B cell (primary cell): Measurements from ENCODE around the gene FTCD. TPM values are rescaled to one million over a fixed set of nuclear protein-coding genes. Genes with fewer than 3 reads are reported as not detected.

Source experiments
- ATAC-seq: fragments of 200-7000 bp; cut with Tn5 transposase; one replicate; pipeline ENCODE4 v1.10.0; 2021; ENCODE audit warnings: low read depth, mild to moderate bottlenecking, moderate number of reproducible peaks, moderate library complexity
- CTCF ChIA-PET: fragments of 350-600 bp; sonication (Branson Sonifier 250); formaldehyde crosslinking; loops from one replicate; lab custom pipeline; 2021; ENCODE audit warnings: antibody characterized with exemption, inconsistent platforms; lab: Charles Lee
- POLR2A ChIA-PET: fragments of 350-600 bp; sonication (Branson Sonifier 250); formaldehyde crosslinking; loops from one replicate; lab custom pipeline; 2021; ENCODE audit warnings: antibody characterized with exemption; lab: Charles Lee
- DNase-seq: peaks from one replicate; pipeline ENCODE4 v3.0.0; 2013
- H2AFZ ChIP-seq: 2 replicates; pipeline ENCODE4 v1.6.1; 2012; ENCODE audit warnings: mild to moderate bottlenecking, low read depth, low read length; ENCODE audit not compliant: insufficient read depth, poor library complexity, severe bottlenecking
- H3K27ac ChIP-seq, 2 donors: 1 replicate in 1 of 2; 2 replicates in 1 of 2; pipeline ENCODE4 v1.5.1; 2012 to 2013; ENCODE audit warnings: low read length in 2 of 2, mild to moderate bottlenecking in 2 of 2, moderate library complexity in 1 of 2
- H3K27me3 ChIP-seq, 4 experiments: fragments of 200-600 bp in 1 of 4; sonication (generic) in 1 of 4; replicated peaks in 1 of 4; 1 replicate in 2 of 4; 2 replicates in 2 of 4; pipeline versions ENCODE4 v1.6.1 to v1.7.0; 2013 to 2016; ENCODE audit warnings: low read length in 3 of 4, mild to moderate bottlenecking in 2 of 4, mixed read lengths in 1 of 4, moderate library complexity in 1 of 4; ENCODE audit not compliant: insufficient read depth in 4 of 4, control insufficient read depth in 3 of 4; ENCODE audit errors: control extremely low read depth in 1 of 4
- H3K36me3 ChIP-seq, 2 experiments: replicated peaks in 1 of 2; 1 replicate in 1 of 2; 2 replicates in 1 of 2; pipeline versions ENCODE4 v1.6.1 to v1.7.1; 2013; ENCODE audit warnings: low read length in 1 of 2; ENCODE audit not compliant: insufficient read depth in 2 of 2, control insufficient read depth in 1 of 2; ENCODE audit errors: control extremely low read depth in 1 of 2, extremely low read depth in 1 of 2
- H3K4me1 ChIP-seq, 2 donors: fragments of 200-600 bp in 1 of 2; sonication (generic) in 1 of 2; 1 replicate in 1 of 2; 2 replicates in 1 of 2; pipeline versions ENCODE4 v1.5.1 to v1.6.1; 2013 to 2017; ENCODE audit warnings: low read length in 2 of 2; ENCODE audit not compliant: control insufficient read depth in 2 of 2, insufficient read depth in 2 of 2
- H3K4me2 ChIP-seq: replicated peaks from 2 replicates; pipeline ENCODE3; 2012; ENCODE audit warnings: mild to moderate bottlenecking, low read depth, low read length; ENCODE audit not compliant: poor library complexity, severe bottlenecking
- H3K4me3 ChIP-seq, 5 experiments: fragments of 200-600 bp in 1 of 5; sonication (generic) in 1 of 5; 1 replicate in 3 of 5; 2 replicates in 2 of 5; pipeline versions ENCODE4 v1.5.1 to v1.7.0; 2011 to 2016; ENCODE audit warnings: low read length in 4 of 5, mild to moderate bottlenecking in 4 of 5, low read depth in 2 of 5, control low read depth in 1 of 5, moderate library complexity in 1 of 5; ENCODE audit not compliant: insufficient read depth in 1 of 5; ENCODE audit errors: control extremely low read depth in 1 of 5, extremely low read depth in 1 of 5
- H3K79me2 ChIP-seq: fragments of 200-600 bp; sonication (generic); one replicate; pipeline ENCODE4 v1.6.0; 2016; ENCODE audit warnings: low read length; ENCODE audit not compliant: control insufficient read depth, insufficient read depth
- H3K9ac ChIP-seq: fragments of 200-600 bp; sonication (generic); 2 replicates; pipeline ENCODE4 v1.6.1; 2017; ENCODE audit warnings: mild to moderate bottlenecking, low read length, moderate library complexity
- H3K9me3 ChIP-seq, 3 donors: one replicate each; pipeline versions ENCODE4 v1.6.1 to v1.7.1; 2013; ENCODE audit warnings: low read length in 2 of 3; ENCODE audit not compliant: control insufficient read depth in 2 of 3, insufficient read depth in 1 of 3; ENCODE audit errors: control extremely low read depth in 1 of 3
- H4K20me1 ChIP-seq: 2 replicates; pipeline ENCODE4 v1.6.0; 2012; ENCODE audit warnings: mild to moderate bottlenecking, low read length; ENCODE audit not compliant: insufficient read depth, control insufficient read depth, poor library complexity, severe bottlenecking
- H3K27ac Mint-ChIP-seq: one replicate; pipeline ENCODE4 v1.8.0; 2021; ENCODE audit warnings: mixed read lengths
- H3K27me3 Mint-ChIP-seq: one replicate; pipeline ENCODE4 v1.8.0; 2021; ENCODE audit warnings: mixed read lengths
- H3K4me1 Mint-ChIP-seq: one replicate; pipeline ENCODE4 v1.8.0; 2021; ENCODE audit warnings: mixed read lengths
- H3K4me3 Mint-ChIP-seq: one replicate; pipeline ENCODE4 v1.8.0; 2021; ENCODE audit warnings: mixed read lengths
- H3K9me3 Mint-ChIP-seq: one replicate; pipeline ENCODE4 v1.8.0; 2022; ENCODE audit warnings: mixed read lengths; ENCODE audit not compliant: insufficient read depth
- CTCF ChIP-seq: fragments of 200-600 bp; IDR thresholded peaks from one replicate; pipeline ENCODE4 v1.8.0; 2022; ENCODE audit warnings: antibody characterized with exemption, mild to moderate bottlenecking
- EZH2 ChIP-seq: IDR thresholded peaks from 2 replicates; pipeline ENCODE4 v1.6.1; 2012; ENCODE audit warnings: borderline replicate concordance, low read depth, mild to moderate bottlenecking, moderate library complexity, low read length; ENCODE audit not compliant: insufficient read depth, poor library complexity, severe bottlenecking
- WGBS: methylation state at CpG from one replicate; pipeline ENCODE4 v1.1.5; 2013; ENCODE audit warnings: missing lambda C conversion rate; ENCODE audit not compliant: insufficient coverage; 5-methylcytosine and 5-hydroxymethylcytosine counted together
- intact Hi-C: fragments of 100-400 bp; cut with micrococcal nuclease; formaldehyde crosslinking; loops from one replicate; pipeline ENCODE4 v1.10.0; 2022
- polyA plus RNA-seq: library from polyadenylated mRNA; depleted of rRNA; stranded (reverse); fragments of >200 nt; gene quantifications from 2 replicates; pipeline ENCODE4 v1.2.3, GENCODE V29; 2012
- total RNA-seq, 2 donors: library from RNA; stranded (reverse); fragments of 120-200 nt in 1 of 2; gene quantifications; 1 replicate in 1 of 2; 2 replicates in 1 of 2; pipeline versions ENCODE4 v1.2.3 to v1.2.4, GENCODE V29; 2013 to 2022

The FTCD gene
- total and polyA plus RNA-seq, 2 donors (not counting 1 experiment from before 2014, with no cell fraction given), result 0.22 to 0.39 TPM

GRCh38 chr21:46135782-46136395, 19.5 kb downstream of the FTCD start:
- CTCF ChIA-PET, result no interaction called here
- Mint-ChIP-seq H3K4me3 (no peak overlapping the region), H3K27me3 (peaks cover 3% of the 10 kb centered on the region), H3K27ac (no peak overlapping the region), H3K4me1 (no peaks in the 10 kb centered on the region), H3K9me3 (no peaks in the 10 kb centered on the region)
- H3K9me3 ChIP-seq, result peaks cover 0 to 3% (median 0%) of the 10 kb centered on the region in 3 donors
- no peaks in the 10 kb centered on the region for H3K27me3 ChIP-seq
- no peaks in the 10 kb centered on the region for H3K4me1 ChIP-seq
- ATAC-seq (no peak), DNase-seq (no peak)
- H3K36me3 ChIP-seq, result no peaks in the 10 kb centered on the region
- H4K20me1 ChIP-seq, result no peaks in the 10 kb centered on the region
- no peak overlapping the region for H2AFZ ChIP-seq
- no peak overlapping the region for H3K4me2 ChIP-seq
- no peaks in the 10 kb centered on the region for H3K79me2 ChIP-seq
- no peak overlapping the region for H3K9ac ChIP-seq
- intact Hi-C loops, result no loop called here
- no peak overlapping the region for H3K4me3 ChIP-seq
- POLR2A ChIA-PET, result no interaction called here
- no peak for TF ChIP-seq CTCF
- no peak for TF ChIP-seq EZH2
- no peak overlapping the region for H3K27ac ChIP-seq
- 92% methylated on average over 1 of the region's 7 CpGs for WGBS

- intact Hi-C loops, result no loop called here
- no peak overlapping the region for H3K27ac ChIP-seq
- ChIA-PET CTCF (no interaction called here), POLR2A (no interaction called here)
- H3K9me3 ChIP-seq, result peaks cover 0 to 6% (median 0%) of the 10 kb centered on the region in 3 donors
- H3K9ac ChIP-seq, result no peak overlapping the region
- H3K4me2 ChIP-seq, result no peak overlapping the region
- no peaks in the 10 kb centered on the region for H3K36me3 ChIP-seq
- no peaks in the 10 kb centered on the region for H3K27me3 ChIP-seq
- ATAC-seq (no peak), DNase-seq (no peak)
- no peak for TF ChIP-seq CTCF
- no peaks in the 10 kb centered on the region for H3K4me1 ChIP-seq
- Mint-ChIP-seq H3K4me3 (no peak overlapping the region), H3K27ac (no peak overlapping the region), H3K9me3 (no peaks in the 10 kb centered on the region), H3K27me3 (peaks cover 3% of the 10 kb centered on the region), H3K4me1 (no peaks in the 10 kb centered on the region)
- H4K20me1 ChIP-seq, result no peaks in the 10 kb centered on the region
- H3K4me3 ChIP-seq, result no peak overlapping the region
- H2AFZ ChIP-seq, result no peak overlapping the region
- WGBS, result 97% methylated on average over 85 of the region's 85 CpGs
- no peaks in the 10 kb centered on the region for H3K79me2 ChIP-seq
Observed at GRCh38 chr21:46131838-46132651, 23.3 kb downstream of the FTCD start.
